NCI-H187 treated with DMSO at 0.1 percent for 48 hours (cell line): Measurements from ENCODE around the gene CPNE5.

Source experiments
- DNase-seq: peaks from one replicate; lab custom pipeline; 2025; lab: John Stamatoyannopoulos, UW

The CPNE5 gene

DNA sequence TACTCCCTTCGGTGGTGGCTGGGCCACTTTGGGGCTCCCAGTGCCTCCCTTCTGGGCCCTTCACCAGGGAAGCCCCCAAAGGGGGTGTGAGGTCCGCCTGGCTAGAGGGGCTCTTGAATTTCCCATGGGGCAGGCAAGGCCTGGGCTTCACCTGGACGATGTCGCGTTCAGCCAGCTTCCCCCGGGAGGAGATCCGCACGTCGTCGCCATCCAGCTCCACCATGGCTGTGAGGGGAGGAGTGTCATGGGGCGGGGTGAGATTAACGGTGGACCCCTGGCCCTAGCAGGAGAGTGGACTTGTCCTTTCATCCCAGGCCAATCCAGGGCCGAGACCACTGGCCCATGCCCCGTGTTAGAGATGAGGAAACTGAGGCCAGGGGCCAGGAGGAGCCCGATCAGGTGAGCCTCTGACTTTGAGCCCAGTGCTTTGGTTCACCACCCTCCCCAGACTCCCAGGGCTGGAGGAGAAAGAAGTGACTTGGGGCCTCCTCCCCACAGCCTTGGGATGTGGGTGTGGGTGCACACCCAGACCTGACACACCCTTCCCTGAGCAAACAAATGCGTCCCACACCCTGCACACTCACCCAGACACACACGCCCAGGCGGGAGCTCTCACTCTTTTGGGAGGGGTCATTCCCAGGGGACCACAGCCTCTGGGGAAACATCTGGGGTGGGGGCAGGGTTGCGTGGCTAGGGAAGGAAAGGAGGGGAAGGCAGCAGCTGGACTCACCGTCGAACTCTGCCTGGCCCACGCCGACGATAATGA lies 95.5 kb downstream of the CPNE5 start:
- no peak for DNase-seq

DNA sequence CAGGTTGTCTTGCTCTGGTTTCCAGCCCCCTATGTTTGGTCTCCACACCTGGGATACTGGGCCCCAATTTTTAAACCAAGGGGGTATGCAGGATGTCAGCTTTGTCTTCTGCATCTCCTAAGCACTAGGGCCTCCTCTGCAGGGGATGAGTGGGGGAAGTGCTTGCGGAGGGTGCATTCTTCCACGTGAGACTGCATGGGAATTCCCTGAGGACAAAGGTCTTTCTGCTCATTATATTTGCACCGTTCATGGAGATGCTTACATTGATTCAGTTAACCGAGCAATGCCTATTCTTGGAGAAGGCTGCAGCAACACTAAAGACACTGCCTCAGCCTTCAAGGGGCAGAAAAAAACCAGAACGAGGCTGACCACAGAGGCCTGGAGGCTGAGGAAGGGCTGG lies 96.2 kb downstream of the CPNE5 start:
- no peak for DNase-seq

DNA sequence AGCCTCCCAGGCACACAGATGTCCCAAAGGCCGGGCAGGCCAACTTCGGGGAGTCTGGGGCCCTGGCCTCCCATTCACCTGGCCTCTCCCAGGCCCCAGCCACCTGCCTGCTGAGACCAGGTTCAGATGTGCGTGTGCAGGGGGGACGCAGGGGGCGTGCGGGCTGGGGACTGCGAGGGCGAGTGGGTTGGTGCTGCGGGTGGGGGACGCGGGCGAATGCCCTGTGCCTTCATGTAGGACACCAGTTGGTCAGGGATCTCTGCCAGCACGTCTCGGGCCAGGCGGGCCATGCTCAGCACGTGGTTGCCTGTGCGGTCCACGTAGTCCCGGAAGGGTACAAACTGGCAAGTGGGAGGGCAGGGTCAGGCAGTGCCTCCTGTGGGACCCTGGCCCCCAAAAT lies 97.1 kb downstream of the CPNE5 start:
- DNase-seq: no peak

DNA sequence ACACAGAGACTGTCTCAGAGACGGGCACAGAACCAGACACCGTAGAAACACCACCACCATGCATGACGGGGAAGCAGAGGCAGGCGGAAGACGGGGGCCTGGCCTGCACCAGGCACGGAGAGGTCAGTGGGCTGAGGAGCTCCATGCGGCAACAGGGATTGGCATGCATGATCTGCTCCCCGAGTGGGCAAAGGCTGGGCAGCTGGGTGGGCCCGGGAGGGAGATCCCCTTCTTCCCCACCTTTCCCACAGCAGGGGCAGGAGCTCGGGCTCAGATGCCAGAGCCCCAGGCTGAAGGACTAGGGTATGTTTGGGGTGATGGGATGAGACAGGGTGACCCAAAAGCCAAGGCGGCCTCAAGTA lies 98.4 kb downstream of the CPNE5 start:
- DNase-seq: no peak

DNA sequence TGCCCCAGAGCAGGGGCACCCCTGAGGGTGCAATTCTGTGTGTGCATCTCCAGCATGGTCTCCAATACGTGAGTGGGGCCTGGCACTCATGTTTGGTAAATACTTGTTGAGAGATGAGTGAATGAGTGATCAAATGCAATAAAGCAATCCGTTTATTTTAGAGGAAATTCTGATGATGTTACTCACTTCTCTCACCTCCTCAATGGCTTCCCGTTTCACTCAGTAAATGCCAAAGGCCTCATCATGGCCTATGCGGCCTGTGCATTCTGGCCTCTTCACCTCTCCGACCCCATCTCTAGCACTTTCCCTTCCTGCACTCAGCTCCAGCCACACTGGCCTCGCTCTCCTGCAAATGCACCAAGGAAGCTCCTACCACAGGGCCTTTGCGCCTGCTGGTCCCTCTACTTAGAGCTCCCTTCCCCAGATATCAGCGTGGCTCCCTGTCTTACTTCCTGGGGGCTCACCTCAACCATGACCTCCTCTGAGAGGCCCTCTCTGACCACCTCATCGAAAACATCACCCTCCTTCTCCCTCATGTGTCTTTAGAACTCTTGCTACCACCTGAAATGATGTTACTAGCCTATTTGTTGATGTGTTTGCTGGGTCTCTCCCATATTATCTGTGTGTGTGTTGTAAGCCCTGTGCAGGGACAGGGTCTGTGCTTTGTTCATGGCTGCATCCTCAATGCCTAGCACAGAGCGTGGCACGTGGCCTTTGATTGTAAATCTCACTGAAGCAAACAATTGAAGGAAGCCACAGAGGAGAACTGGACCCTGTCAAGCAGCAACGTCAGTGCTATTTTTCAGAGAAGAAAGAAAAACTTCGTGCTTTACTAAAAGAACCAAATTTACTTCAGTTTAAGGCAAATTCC lies 99.1 kb downstream of the CPNE5 start:
- no peak for DNase-seq

DNA sequence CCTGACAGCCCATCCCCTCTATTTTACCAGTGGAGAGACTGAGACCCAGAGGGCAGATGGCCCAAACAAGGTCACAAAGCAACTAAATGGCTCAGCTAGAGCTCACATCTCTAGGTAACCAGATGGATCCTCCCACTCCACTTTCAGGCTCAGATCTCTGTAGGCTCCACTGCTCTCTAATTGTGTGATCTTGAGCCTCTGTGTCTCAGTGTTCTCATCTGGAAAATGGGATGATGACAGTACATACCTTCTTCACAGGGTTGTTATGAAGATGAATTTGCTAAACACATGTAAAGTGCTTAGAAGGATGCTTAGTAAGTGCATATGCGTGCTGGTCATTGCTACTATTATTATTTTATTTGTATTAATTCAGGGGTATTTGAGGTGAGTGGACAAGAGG lies 101.1 kb downstream of the CPNE5 start:
- DNase-seq: no peak

DNA sequence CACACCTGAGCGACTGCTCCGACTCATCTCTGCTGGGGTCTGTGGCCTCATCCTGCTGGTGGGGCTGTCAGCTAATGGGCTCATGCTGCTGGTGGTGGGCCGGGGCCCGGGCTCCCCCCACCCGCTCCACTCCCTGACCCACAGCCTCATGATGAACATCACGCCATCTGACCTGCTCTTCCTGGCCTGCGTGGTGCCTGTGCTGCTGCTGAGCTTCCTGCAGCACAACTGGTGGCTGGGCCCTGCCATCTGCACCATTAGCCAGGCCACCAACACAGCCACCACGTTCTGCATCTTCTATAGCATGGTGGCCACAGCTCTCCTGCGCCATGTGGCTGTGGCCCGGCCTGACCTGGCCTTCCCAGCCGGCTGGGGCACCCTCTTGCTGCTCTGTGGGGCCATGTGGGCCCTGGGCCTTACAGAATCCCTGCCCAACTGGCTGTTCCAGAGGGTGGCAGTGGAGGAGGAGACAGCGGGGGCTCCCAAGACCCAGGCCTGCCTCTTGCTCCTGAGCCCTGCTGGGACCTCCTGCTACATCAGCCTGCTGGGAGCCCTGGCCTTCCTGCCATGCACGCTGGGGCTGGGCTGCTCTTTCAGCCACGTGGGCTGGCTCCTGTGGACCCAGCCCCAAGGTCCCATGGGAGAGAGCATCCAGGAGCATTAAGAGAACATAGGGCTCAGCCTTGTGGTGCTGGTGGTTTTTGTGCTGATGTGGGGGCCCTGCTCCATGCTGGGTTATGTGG lies 102.0 kb downstream of the CPNE5 start:
- no peak for DNase-seq

DNA sequence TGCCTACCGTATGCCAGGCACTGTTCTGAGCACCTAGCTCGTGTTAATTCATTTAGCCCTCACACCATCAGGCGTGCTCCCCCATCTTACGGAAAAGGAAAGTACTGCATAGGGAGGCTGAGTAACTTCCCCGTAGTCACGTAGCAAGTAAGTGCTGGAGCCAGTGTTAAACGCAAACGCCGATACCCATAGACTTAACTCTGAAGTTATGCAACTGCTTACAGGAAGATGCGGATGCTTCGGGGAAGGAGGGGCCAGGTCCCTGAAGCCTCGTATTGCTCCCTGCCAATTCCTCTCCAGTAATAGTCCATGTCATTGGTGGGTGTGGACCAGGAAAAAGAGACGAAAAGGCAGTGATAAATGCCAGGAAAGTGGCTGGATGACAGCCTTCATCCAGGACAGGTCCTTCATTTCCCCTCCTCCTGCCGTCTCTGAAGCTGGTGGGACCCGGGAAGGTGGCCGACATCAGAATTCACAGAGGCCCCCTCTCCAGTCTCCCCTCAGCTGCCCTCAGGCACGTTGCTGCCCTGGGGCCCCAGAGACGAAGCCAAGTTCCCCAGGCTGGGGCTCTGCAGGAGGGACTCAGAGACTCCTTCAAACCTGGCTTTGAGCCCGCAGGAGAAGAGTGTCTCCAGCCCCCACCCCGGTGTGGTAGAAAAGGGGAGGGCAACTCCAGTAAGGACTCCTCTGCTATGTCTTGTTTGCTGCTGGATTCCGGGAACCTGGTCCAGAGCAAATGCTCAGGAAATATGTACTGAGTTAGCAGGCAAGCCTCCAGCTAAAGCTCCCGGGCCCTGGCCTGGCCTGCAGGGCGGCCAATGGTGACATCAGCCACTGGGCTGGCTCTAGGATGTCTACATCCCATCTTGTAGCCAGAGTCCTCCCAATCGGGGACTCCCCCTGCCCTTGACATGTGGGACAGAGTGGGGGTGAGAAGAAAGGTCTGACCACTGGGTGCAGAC lies 103.9 kb downstream of the CPNE5 start:
- DNase-seq: no peak

DNA sequence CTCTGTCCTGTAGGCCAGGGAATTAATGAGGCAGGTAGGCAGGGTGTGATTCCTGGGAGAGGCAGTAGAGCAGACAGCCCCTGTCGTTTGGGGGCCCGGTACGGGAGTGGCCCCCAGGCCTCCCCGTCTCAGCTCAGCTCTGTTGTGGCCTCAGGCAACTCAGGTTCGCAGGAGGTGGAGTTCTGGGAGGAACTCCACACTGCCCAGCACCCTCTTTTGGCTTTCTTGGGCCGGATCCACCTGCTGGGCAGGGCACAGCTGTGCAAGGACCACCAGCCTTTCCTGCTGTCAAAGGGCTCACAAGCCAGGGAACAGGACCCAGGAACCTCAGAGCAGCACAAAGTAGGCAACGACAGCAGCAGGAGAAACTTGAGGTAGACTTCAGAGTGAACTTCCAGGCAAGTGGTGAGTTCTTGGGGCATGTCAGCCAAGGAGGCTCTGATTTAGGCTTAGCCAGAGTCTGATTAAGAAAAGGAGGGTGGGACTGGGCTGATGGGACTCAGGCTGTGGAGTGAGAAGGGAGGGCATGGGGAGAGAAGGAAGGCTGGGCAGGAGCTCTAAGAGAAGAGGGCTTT lies 104.7 kb downstream of the CPNE5 start:
- DNase-seq: no peak

DNA sequence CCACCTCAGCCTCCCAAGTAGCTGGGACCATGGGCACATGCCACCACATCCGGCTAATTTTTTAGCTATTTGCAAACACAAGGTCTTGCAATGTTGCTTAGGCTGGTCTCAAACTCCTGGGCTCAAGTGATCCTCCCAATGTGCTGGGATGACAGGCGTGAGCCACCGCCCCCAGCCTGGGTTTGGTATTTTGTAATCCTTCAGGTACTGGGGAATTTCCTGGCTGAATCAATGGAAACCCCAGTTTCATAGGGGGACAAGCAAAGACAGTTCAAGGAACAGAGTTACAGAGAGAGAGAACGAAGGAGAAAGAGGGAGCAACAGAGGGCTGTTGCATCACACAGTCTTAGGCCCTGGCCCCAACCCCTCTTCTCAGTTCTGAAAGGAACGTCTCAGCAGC lies 105.9 kb downstream of the CPNE5 start:
- DNase-seq: no peak

DNA sequence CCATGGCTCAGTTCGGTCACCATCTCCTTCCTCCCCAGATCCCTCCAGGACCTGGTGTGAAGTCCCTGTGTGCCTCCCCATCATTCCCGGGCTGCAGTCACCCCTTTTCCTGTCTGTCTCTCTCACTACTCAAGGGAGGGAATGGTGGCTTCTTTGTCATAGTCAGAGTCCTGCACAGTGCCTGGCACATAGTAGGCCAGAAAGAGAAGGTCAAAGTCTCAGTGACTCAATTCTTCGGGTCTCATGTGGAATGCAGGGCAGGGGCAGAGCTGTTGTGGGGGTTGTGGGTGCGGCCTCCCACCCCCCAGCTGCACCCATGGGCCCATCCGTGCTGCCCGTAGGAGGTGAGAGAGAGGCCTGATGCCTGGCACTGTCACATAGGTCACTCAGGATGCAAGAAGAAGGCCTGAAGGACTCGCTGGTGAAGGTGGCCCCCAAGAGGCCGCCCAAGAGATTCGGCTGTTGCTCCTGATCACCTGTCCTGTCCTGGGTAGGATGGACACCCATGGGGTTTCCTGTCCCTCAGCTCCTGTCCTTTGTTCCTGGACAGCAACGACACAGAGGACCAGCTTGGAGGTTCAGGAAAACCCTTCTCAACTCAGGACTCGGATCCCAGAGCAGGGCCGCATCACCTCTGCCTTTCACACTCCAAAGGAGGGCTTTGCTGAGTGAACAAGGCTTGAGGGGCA lies 107.5 kb downstream of the CPNE5 start:
- no peak for DNase-seq

DNA sequence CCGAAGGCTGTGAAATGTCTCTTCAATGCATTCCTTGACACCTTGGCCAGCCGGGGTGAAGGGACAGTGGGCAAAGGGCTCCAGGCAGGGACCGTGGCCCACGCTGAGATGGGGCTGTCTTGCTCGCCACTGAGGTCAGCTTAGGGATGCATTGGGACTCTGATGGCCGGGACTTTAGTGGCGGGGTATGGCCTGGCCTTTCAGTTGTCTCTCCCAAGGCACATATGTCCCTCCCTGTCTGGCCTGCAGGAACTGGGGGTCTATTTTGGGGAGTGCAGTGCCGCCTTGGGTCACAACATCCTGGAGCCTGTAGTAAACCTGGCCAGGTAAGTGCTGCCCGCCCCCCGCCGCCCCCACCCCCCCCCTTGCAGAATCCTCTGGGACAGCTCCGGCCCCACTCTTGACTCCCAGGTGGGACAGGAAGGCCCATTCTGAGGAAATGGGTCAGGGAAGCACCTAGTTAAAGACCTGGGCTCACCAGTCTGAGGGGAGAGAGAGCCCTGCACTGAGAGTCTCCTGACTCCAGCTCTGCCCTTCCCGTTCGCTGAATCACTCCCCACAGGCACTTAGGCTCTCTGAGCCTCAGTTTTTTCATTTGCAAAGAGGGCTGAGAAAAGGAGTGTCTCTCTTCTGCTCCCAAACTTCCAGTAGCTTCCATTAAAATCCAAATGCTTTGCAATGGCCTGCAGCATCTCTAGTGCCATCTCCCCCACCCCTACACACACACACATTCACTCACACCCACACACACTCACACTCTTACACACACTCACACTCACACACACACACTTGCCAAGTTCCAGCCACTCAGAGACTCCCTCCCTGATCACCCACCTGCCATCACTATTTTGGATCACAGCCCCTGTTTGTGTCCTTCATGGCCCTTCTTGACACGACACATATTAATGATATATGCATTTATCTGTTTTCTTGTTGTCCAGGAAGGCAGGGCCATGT lies 108.5 kb downstream of the CPNE5 start:
- no peak for DNase-seq

DNA sequence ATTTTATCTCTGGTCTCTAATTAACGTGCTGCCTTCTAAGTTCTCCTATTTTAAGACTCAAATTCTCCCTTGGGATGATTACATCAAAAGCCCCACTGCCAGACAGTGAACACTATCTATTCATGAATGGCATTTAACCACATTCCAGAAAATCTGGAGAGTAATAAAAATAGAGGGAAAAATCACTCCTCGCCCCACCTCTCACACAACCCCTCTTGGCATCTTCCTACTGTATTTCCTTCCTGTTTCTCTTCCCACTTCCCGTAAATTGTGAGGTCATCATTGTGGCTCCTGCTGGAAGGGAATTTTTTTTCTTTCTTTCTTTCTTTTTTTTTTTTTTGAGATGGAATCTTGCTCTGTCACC lies 110.1 kb downstream of the CPNE5 start:
- no peak for DNase-seq

DNA sequence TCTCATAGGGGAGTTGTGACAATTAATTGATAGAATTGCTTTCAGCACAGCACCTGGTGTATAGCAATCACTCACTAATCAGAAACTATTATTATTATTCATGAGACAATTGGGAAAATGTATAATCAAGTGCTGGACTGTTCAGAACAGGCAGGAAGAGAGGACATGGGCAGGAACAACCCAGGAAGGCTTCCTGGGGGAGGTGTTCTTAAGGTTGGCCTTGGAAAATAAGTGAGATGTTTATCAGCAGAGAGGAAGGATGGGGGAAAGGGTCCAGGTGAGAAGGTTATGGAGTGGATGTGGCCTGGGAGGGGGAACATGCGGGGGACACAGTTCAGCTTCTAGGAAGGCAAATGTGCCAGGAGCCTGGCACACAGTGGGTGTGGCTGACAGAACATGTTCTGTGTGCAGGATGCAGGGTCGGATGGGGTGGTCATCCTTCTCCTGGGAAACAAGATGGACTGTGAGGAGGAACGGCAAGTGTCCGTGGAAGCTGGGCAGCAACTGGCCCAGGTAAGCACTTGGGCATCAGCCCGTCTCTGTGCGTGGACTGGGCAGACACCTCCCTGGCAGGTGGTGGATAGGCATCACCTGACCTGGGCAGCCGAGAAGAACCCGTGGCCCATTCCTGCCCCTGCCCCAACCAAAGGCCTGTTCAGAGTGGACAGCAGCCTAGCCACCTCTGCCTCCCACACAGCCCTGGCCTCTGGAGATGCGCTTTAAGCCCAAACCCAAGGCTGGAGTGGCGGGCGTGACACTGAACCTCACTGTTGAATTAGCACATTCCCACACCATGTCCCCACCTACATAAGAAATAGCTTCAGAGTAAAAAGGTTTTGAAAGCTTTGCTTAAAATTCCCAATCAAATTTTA lies 110.7 kb downstream of the CPNE5 start:
- no peak for DNase-seq

DNA sequence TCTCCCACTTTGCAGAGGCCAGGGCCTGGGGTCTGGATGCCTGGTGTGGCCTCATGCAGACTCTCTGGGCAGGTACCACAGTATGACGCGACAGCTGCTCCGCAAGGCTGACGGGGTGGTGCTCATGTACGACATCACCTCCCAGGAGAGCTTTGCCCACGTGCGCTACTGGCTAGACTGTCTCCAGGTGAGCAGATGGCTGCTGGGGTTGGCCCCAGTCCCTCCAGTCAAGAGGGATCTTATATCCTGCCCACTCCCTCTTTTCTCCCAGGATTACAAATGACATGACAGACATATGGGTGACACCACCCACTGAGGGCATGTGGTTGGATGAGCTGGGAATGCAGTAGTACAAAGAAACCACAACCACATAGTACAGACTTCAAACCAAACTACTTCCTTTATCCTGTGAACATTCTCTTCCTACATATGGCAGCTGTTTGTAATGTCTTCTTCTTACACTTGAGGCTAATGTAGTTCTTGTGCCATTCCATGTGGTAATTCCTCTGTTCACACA lies 111.7 kb downstream of the CPNE5 start:
- DNase-seq: peak; percentile 27

DNA sequence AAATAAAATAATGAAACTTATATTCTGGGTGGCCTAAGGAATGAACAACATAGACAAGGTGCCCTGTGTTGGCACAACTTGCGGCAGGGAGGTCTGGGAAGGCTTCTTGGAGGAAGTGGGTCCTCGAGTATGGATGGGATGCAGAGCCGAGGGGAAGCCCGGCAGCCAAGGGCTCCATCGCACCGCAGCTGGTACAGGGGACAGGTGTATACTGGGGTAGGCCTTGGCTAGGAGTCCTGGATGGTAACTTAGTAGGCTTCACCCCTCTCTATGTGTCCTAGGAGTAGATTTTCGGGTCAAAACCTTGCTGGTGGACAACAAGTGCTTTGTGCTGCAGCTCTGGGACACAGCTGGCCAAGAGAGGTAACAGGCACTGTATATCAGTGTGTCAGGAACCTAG lies 113.7 kb downstream of the CPNE5 start:
- no peak for DNase-seq

DNA sequence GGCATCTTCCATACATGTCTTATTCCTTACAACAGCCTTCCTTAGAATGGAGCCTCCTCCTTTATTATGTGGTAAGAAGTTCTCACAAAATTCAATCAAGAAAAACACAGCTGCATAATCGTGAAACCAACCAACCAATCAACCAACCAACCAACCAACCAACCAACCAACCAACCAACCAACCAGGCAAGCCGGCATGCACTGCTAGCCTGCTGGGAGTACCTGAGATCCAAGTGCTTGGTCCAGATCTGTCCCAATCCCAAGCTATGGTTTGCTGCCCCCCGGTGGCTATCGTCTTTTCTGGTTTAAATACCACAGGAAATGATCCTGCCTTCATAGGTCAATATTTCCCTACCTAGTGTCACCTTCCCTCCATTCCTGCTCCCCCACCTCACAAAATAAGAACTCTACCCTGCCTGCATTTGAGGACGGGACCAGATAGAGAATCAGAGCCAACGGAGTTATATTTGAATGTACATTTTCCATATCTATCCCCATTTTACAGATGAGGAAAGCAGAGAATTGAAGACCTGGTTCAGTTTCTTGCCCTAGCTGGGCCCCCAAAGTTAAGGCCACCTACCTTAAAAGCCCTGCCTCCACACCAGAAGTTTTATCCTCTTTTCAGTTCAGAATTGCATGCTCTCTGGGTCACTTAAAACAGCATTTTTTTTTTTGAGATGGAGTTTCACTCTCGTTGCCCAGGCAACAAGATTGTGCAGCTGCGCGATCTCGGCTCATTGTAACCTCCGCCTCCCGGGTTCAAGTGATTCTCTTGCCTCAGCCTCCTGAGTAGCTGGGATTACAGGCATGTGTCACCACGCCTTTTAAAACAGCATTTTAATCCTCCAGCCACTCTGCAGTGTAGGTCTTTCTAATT lies 114.5 kb downstream of the CPNE5 start:
- no peak for DNase-seq
